Measurements from ENCODE around the gene ZNF565.

DNA sequence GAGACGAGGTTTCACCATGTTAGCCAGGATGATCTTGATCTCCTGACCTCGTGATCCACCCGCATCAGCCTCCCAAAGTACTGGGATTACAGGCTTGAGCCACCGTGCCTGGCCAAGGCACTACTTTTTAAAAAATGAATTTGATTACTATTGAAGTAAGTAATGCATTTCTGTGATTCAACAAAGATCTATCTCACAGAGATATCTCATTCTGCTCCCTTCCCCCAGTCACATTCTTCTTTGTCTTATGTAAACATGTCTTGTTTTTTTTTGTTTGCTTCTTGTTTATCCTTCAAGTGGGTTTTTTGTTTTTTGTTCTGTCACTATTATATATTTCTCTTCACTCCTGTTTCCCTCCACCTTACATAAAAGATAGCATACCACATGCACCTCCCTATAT, 7.0 kb upstream of the ZNF565 start:
- TF ChIP-seq, protein P1, sequence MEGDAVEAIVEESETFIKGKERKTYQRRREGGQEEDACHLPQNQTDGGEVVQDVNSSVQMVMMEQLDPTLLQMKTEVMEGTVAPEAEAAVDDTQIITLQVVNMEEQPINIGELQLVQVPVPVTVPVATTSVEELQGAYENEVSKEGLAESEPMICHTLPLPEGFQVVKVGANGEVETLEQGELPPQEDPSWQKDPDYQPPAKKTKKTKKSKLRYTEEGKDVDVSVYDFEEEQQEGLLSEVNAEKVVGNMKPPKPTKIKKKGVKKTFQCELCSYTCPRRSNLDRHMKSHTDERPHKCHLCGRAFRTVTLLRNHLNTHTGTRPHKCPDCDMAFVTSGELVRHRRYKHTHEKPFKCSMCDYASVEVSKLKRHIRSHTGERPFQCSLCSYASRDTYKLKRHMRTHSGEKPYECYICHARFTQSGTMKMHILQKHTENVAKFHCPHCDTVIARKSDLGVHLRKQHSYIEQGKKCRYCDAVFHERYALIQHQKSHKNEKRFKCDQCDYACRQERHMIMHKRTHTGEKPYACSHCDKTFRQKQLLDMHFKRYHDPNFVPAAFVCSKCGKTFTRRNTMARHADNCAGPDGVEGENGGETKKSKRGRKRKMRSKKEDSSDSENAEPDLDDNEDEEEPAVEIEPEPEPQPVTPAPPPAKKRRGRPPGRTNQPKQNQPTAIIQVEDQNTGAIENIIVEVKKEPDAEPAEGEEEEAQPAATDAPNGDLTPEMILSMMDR (IDR thresholded peaks at IDR 0.05) = no peak
- no peak for TF ChIP-seq POLR2A (IDR thresholded peaks at IDR 0.05)
- TF ChIP-seq POLR2AphosphoS5 (IDR thresholded peaks at IDR 0.05; ENCODE audit: insufficient read depth in 1 of 2, low read depth in 1 of 2) = no peak
